Keratinocyte (primary cell): ENCODE results near the gene GLG1.
A peak's percentile ranks its signal among the peaks of the same experiment; 100 is the strongest.

ENCODE experiments used
- EZH2 ChIP-seq: IDR thresholded peaks from one replicate; pipeline ENCODE4 v1.6.1; 2012; ENCODE audit warnings: inconsistent platforms, mild to moderate bottlenecking, low read length, moderate library complexity
- TF ChIP-seq, protein P1 (sequence below), 3 experiments: IDR thresholded peaks in 1 of 3; conservative IDR thresholded peaks in 1 of 3; optimal IDR thresholded peaks in 1 of 3; 2 replicates in 2 of 3; 3 replicates in 1 of 3; pipeline versions ENCODE3 to v1.5.1; 2011; ENCODE audit warnings: low read length in 3 of 3, mild to moderate bottlenecking in 3 of 3, moderate library complexity in 2 of 3, control low read depth in 1 of 3, inconsistent platforms in 1 of 3; ENCODE audit not compliant: insufficient read depth in 2 of 3; ENCODE audit errors: extremely low read depth in 1 of 3

DNA sequence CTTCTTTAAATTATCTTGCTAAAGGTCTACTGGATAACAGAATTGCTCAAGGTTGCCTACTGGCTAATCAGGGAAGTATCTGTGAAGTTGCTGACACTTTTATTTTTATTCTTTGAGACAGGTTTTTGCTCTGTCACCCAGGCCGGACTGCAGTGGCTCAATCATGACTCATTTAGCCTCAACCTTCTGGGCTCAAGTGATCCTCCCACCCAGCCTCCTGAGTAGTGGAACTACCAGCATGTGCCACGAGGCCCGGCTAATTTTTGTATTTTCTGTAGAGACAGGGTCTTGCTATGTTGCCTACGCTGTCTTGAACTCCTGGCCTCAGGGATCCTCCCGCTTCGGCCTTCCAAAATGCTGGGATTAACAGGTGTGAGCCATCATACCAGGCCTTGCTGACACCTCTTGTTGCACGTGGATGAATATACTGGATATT, 43.1 kb downstream of the GLG1 start:
- TF ChIP-seq, protein P1, sequence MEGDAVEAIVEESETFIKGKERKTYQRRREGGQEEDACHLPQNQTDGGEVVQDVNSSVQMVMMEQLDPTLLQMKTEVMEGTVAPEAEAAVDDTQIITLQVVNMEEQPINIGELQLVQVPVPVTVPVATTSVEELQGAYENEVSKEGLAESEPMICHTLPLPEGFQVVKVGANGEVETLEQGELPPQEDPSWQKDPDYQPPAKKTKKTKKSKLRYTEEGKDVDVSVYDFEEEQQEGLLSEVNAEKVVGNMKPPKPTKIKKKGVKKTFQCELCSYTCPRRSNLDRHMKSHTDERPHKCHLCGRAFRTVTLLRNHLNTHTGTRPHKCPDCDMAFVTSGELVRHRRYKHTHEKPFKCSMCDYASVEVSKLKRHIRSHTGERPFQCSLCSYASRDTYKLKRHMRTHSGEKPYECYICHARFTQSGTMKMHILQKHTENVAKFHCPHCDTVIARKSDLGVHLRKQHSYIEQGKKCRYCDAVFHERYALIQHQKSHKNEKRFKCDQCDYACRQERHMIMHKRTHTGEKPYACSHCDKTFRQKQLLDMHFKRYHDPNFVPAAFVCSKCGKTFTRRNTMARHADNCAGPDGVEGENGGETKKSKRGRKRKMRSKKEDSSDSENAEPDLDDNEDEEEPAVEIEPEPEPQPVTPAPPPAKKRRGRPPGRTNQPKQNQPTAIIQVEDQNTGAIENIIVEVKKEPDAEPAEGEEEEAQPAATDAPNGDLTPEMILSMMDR (optimal IDR thresholded peaks at IDR 0.05 in 1 of 3, IDR thresholded peaks at IDR 0.05 in 1 of 3, conservative IDR thresholded peaks at IDR 0.05 in 1 of 3; ENCODE audit: extremely low read depth in 1 of 3, insufficient read depth in 2 of 3, low read length in 3 of 3): peak in 1 of 3 experiments; percentile 6
- no peak for TF ChIP-seq EZH2
